HG02571 (cell line): ENCODE data around the gene INSC.

Experiments
- ATAC-seq: cut with Tn5 transposase; IDR thresholded peaks from one replicate; pipeline ENCODE4 v1.9.1; 2021; ENCODE audit warnings: mild to moderate bottlenecking, moderate library complexity; ENCODE audit not compliant: unreplicated experiment

Gene INSC

GRCh38 chr11:15278128-15278527 is 163.4 kb downstream of the INSC start:
- ATAC-seq = no peak

GRCh38 chr11:15280393-15280792 is 165.7 kb downstream of the INSC start:
- ATAC-seq = no peak

GRCh38 chr11:15282754-15283153 is 168.0 kb downstream of the INSC start:
- ATAC-seq = no peak

DNA sequence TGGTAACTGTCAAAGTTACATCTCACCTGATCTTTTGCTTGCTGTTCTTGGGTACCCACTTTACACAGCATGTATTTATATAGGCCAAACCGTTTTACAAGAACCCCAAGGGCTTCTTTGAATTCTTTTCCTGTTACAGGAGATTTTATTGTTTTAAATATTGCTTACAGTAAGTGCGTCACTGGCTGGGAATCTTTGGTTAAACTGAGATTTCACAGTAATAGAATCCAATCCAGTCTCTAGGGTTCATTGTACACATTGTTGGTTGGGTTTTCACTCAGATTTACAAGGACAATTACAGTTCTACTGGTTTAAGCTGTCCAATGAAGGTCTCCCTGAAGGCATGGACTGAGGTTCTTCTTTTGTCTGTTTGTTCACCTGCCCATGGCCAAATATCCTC is 171.7 kb downstream of the INSC start:
- no peak for ATAC-seq

- no peak for ATAC-seq
Measured at GRCh38 chr11:15288863-15289262, 174.1 kb downstream of the INSC start.

- ATAC-seq = no peak
Measured at GRCh38 chr11:15289723-15290122, 175.0 kb downstream of the INSC start.

- ATAC-seq = no peak
Measured at GRCh38 chr11:15291885-15292284, 177.2 kb downstream of the INSC start.

- ATAC-seq = no peak
Measured at GRCh38 chr11:15293975-15294620, 179.4 kb downstream of the INSC start.

DNA sequence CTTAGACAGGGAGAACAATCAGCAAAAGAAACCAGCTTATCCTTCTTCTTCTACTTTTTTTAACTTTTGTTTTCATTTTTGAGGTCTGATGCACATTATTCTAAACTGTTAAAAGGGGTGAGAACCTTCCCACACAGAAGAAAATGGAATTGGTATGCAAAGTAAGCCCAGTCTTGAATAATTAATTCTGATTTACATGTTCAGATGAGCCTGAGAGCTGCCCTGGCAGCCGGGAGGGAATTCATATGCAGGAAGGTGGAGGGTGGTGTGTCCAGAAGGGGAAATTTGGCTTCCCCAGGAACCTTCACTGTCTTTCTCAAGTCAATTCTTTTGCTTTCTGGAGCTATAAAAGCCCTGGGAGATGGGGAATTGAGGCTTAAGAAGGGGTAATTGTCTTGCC is 181.0 kb downstream of the INSC start:
- no peak for ATAC-seq
